Measurements from ENCODE around the gene DOCK11.
"Not testable (repeated sequence)": the region's sequence is repeated elsewhere in the genome, so short reads cannot be mapped to it uniquely, and the experiment has no call there.

Gene DOCK11

GRCh38 chrX:118577041-118577440, 81.4 kb downstream of the DOCK11 start:
- no peak for DNase-seq

GRCh38 chrX:118579417-118579816, 83.8 kb downstream of the DOCK11 start:
- DNase-seq, result no peak

GRCh38 chrX:118582926-118583325, 87.3 kb downstream of the DOCK11 start:
- not testable (repeated sequence) for DNase-seq

GRCh38 chrX:118583781-118584180, 88.2 kb downstream of the DOCK11 start:
- no peak for DNase-seq

DNA sequence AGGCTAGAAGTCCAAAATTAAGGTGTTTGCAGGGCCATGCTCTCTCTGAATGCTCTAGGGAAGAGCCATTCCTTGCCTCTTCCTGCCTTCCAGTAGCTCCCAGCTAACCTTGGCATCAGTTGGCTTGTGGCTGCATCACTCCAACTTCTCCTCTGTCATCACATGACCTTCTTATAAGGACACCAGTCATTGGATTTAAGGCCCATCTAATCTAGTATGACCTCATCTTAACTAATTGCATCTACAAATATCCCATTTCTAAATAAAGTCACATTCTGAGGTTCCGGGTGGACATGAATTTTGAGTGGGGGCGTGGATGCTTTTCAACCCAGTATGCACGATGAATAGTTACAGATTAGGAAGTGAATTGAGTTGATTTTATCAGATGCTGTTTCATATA, 89.7 kb downstream of the DOCK11 start:
- no peak for DNase-seq

- not testable (repeated sequence) for DNase-seq
Measured at GRCh38 chrX:118586206-118586605, 90.6 kb downstream of the DOCK11 start.

GRCh38 chrX:118588715-118589114, 93.1 kb downstream of the DOCK11 start:
- no peak for DNase-seq

DNA sequence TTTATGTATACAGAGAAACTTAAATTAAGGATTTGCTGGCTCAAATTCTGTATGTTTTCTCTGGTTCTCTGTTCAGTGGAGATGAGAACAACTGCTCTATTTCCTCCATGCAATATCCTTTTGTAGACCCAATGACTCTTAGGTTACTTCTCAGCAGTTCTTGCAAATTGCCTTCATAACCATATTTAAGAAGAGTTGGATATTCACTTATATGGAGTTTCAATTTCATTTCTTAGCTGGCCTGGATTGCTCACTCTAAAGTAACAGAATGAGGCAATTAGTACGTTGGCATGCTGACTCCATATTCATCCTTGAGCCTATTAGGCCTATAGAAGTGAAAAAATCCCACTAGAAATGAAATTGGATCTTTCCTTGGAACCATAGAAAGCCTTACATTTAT, 93.6 kb downstream of the DOCK11 start:
- no peak for DNase-seq

- DNase-seq, result no peak
Measured at GRCh38 chrX:118593407-118593806, 97.8 kb downstream of the DOCK11 start.

DNA sequence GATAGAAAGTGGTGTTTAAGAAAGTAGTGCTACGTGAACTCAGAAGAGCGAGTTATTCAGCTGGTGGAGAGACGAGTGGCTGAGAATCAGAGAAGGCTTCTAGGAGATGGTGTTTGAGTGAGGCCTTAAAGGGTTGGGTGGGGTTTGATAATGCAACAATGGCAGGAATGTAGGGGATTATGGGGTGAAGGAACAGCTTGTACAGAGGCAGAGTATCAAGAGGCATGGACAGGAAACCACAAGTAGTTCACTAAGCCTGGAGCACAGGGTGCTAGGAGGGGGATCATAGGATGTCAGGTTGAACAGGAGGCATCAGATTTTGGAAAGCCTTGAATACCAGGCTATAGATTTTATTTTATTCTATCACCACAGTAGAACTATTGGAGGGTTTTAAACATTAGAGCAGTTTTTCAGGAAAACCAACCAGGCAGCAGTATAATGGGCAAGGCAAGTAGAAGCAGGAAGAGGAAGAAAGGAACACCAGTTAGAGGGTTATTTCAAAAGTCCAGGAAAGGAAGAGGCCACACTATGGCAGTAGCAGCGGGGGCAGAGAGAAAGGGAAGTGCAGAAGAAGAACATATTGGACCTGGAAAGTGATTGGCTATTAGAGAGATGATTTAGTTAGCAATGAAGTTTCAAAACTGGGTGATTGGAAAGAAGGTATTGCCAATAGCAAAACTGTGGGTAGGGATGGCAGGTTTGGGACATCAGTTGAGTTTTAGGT, 99.2 kb downstream of the DOCK11 start:
- no peak for DNase-seq

DNA sequence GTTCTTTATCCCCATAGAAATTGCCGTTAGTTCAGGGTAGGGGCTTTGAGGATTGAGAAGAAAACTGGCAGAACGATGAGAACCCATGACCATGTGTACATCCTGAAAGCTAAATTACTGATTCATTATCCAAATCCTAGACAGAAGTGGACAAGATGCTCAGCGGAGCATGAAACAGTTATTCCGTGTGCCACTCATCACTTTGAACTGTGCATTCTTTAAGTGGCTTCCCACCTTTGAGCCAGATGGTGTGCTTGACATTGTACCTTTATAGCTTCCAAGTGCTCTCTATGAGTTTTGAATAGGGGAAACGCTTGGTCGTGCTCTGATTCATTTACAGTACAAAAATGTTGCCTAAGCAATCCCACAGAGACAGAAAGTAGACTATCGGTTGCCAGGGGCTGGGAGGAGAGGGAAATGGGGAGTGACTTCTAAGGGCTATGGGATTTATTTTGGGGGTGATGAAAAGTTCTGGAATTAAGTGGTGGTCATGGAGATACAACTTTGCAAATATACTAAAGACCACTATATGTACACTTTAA, 100.0 kb downstream of the DOCK11 start:
- DNase-seq, result peak; percentile 28

GRCh38 chrX:118596390-118596789, 100.8 kb downstream of the DOCK11 start:
- no peak for DNase-seq

DNA sequence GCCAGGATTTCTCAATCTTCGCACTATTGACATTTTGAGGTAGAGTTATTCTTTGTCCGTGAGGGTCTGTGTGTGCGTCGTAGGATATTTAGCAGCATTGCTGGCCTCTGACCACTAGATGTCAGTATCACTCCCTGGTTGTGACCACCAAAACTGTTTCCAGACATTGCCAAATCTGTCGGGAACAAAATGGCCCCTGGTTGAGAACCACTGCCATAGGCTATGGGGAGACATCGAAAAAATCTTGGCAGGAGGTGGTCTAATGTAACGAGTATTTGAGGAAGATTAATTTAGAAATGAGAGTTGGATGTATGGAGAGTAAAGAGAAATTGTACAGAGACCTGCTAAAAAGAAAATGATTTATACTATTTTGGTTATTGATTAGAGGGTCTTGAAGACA, 108.4 kb downstream of the DOCK11 start:
- DNase-seq, result no peak

DNA sequence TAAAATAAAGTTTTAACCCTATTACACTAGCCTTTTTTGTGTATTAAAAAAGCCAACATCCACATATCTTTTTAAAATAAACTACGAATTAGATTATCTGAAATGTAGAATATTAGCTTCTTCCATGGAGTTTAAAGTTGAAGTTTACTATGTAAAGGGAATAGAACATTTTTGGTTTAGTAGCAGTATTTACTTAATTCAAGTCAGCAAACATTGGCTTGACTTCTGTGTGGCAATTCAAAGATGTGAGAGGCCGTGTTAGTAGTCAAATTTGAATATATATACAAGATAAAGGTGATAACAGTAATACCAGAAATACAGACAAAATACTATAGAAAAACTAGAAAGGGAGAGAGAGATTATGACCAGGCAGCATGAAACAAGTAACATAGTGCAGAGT, 116.7 kb downstream of the DOCK11 start:
- DNase-seq, result no peak

DNA sequence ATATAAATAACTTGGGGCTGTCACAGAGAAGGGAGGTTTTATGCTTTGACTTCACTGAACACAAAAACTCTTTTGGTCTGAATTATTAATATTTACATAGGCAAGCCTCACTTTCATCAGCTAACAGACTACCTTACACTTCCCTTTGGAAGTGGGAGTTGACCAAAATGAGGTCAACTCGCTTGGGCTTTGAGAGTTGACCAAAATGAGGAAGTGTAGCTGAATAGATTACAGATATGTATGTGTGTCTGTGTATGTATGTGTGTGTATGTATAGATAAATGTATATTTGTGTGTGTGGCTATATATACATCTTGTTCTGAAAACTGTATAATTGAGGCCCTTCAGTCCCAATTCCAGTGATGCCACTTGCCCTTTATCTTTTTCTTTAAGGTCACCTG, 118.5 kb downstream of the DOCK11 start:
- no peak for DNase-seq

- no peak for DNase-seq
Measured at GRCh38 chrX:118615141-118615540, 119.5 kb downstream of the DOCK11 start.

DNA sequence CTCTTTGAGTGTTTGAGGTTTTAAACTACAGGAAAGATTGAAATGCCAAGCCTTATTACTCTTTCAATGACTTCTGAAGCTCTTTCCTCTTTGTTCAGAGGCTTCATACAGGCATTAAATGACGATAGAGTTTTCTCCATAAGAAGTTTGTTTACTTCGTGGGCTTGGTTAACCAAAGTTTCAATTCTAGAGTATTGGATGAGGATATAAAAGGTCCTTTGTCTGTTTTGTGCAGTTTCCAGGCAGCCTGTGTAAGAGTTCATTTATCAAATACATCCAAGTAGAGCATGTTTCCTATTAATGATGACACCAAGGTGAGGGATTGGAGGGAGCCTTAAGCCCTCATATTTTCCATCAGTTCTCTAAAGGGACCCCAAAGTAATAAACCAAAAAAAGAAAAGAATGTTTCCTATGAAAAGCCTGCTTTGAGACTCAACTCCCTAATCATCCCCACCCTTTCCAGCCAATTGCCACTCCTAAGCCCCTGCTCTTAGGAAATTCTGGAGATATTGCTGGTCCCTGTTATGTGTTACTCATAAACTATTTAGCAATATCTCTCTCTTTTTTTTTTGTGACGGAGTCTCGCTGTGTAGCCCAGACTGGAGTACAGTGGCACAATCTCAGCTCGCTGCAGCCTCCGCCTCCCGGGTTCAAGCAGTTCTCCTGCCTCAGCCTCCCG, 125.6 kb downstream of the DOCK11 start:
- DNase-seq, result no peak

DNA sequence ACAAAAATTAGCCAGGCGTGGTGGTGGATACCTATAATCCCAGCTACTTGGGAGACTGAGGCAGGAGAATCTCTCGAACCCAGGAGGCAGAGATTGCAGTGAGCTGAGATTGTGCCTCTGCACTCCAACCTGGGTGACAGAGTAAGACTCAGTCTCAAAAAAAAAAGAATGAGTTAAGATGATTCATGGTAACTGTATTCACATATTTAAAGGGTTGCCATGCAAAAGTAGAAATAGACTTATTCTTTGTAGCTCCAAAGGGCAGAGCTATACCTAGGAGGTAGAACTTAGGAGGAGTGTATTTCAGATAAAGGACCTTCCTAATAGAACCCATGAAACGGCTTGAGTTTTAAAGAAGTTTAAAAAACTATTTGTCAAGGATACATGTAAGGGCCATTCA, 127.4 kb downstream of the DOCK11 start:
- DNase-seq, result no peak

DNA sequence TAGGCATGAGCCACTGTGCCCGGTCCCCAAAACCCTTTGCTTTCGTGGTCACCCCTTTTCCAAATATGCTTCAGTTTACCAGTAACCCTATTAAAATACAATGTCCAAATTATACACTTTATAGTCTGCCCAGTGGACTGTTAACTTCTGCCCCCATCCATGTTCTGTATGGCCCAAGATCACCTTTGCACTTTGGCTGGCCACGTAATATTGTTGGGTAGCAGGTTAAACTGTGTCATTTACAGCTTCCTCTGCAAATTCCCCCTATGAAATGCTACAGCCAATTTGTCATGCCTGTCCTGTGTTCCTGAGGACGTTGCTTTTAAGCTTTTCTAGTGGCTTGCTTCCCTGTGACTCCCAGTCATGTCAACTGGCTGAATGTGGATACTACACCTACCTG, 130.7 kb downstream of the DOCK11 start:
- DNase-seq, result no peak

GRCh38 chrX:118627084-118627758, 131.6 kb downstream of the DOCK11 start:
- no peak for DNase-seq

DNA sequence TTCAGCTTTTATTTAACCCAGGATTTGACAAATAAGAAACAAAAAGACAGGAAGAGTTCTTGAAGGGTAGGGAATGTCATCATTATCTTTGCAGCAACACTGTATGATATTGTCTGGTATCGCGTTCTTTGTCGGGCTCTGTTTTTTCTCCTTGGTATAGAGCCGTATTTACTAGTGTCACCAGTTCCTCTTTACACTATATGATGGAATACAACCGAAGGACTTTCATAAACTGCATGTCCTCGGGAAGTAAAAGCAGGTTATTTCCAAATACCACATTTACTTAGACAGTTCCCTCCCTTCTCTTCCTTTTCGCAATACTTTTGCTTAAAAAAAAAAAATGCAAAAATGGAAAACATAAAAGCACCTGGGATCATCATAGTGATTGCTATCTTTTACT, 135.2 kb downstream of the DOCK11 start:
- DNase-seq, result no peak

GRCh38 chrX:118631586-118631985, 136.0 kb downstream of the DOCK11 start:
- DNase-seq, result no peak

DNA sequence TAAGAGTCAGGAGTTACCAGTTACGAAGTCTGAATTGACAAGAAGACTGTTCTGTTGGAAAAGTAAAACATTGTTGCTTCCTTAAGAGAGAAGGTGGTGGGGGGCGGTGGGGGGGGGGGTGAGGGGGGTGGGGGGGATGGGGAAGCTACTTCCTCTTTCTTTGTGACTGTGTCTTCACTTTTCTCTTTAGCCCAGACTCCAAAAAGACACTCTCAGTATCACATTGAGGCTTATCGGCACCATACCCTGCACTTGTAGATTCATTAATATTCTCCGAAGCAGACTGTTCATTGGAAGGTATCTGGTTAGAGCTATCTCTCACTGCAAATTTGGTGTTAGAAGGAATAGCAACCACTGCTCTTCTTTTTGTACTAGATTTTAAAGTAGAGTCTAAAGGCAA, 137.2 kb downstream of the DOCK11 start:
- DNase-seq, result no peak

DNA sequence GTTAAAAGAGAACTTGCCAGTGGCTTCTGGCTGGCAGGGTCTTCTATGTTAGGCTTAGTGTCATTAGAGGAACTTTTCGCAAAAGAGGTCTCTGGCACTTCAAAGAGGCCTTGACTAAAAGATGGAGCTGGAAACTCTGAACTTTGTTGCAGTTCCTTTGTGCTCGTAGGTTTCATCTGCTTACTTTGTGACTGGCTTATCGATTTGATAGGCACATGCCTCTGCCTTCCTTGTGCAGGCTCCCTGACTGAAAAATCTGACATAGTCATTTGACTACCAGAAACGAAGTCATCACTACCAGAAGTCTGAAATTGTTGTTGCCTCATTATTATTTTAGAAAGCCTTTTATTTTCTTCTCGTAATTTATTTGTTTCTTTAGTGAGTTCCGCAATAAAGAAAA, 137.9 kb downstream of the DOCK11 start:
- no peak for DNase-seq
